RCC 7860 (cell line): Measurements from ENCODE around the gene ZCCHC18.

ENCODE experiments used
- DNase-seq: peaks from one replicate; pipeline ENCODE4 v3.0.0-alpha.2; 2015; ENCODE audit warnings: low spot score
- FAIRE-seq: peaks from 2 replicates; lab custom pipeline; 2012; peaks lifted over from hg19 to GRCh38; lab: Jason Lieb, UNC

The ZCCHC18 gene

GRCh38 chrX:104130808-104131207, 18.5 kb downstream of the ZCCHC18 start:
- FAIRE-seq (no peak), DNase-seq (no peak)

GRCh38 chrX:104134583-104135261, 22.4 kb downstream of the ZCCHC18 start:
- DNase-seq (no peak), FAIRE-seq (no peak)

- no peak for DNase-seq
- no peak for FAIRE-seq
Observed at GRCh38 chrX:104135677-104136076, 23.4 kb downstream of the ZCCHC18 start.

- peak; percentile 49 for DNase-seq
- peak; percentile 81 for FAIRE-seq
Observed at GRCh38 chrX:104136241-104137019, 24.1 kb downstream of the ZCCHC18 start.

GRCh38 chrX:104137496-104137895, 25.2 kb downstream of the ZCCHC18 start:
- DNase-seq (no peak), FAIRE-seq (no peak)

- DNase-seq (no peak), FAIRE-seq (no peak)
Observed at GRCh38 chrX:104141087-104141760, 28.9 kb downstream of the ZCCHC18 start.

- FAIRE-seq (no peak), DNase-seq (no peak)
Observed at GRCh38 chrX:104151037-104151436, 38.7 kb downstream of the ZCCHC18 start.

- FAIRE-seq (peak; percentile 29), DNase-seq (peak; percentile 46)
Observed at GRCh38 chrX:104156630-104157529, 44.6 kb downstream of the ZCCHC18 start, which contains the start of gene SLC25A53. SLC25A53 (minus strand) TSS chrX:104157009; CDS start chrX:104105257, 51,752 bp downstream.
